Type B pancreatic cell (in vitro differentiated cells): ENCODE results near the gene ENPP7. TPM values are rescaled to one million over a fixed set of nuclear protein-coding genes. Genes with fewer than 3 reads are reported as not detected.

Source experiments
- DNase-seq: peaks from one replicate; pipeline ENCODE4 v3.0.0; 2021; ENCODE audit warnings: mixed read lengths; ENCODE audit not compliant: unreplicated experiment; ENCODE audit errors: extremely low spot score
- H3K27ac Mint-ChIP-seq: 2 replicates; pipeline ENCODE4 v1.8.0; 2021; ENCODE audit warnings: mild to moderate bottlenecking, mixed read lengths
- H3K27me3 Mint-ChIP-seq: 2 replicates; pipeline ENCODE4 v1.8.0; 2021; ENCODE audit warnings: mixed read lengths
- H3K36me3 Mint-ChIP-seq: 2 replicates; pipeline ENCODE4 v1.8.0; 2021; ENCODE audit warnings: mixed read lengths
- H3K4me1 Mint-ChIP-seq: one replicate; pipeline ENCODE4 v1.8.0; 2021; ENCODE audit warnings: mixed read lengths; ENCODE audit not compliant: unreplicated experiment
- H3K4me3 Mint-ChIP-seq: 2 replicates; pipeline ENCODE4 v1.8.0; 2021; ENCODE audit warnings: mild to moderate bottlenecking, mixed read lengths
- H3K9me3 Mint-ChIP-seq: 2 replicates; pipeline ENCODE4 v1.8.0; 2021; ENCODE audit warnings: mixed read lengths
- total RNA-seq: library from RNA; stranded (reverse); gene quantifications from 2 replicates; pipeline ENCODE4 v1.2.1, GENCODE V29; 2021; ENCODE audit warnings: low replicate concordance
- TF ChIP-seq, protein P1 (sequence below): fragments of 200-600 bp; sonication (generic); conservative IDR thresholded peaks from 2 replicates; pipeline ENCODE4 v1.5.0; 2021; ENCODE audit warnings: antibody characterized with exemption, mild to moderate bottlenecking

ENPP7 gene
- total RNA-seq, 1 donor from 2014 or later = 5.3 TPM

DNA sequence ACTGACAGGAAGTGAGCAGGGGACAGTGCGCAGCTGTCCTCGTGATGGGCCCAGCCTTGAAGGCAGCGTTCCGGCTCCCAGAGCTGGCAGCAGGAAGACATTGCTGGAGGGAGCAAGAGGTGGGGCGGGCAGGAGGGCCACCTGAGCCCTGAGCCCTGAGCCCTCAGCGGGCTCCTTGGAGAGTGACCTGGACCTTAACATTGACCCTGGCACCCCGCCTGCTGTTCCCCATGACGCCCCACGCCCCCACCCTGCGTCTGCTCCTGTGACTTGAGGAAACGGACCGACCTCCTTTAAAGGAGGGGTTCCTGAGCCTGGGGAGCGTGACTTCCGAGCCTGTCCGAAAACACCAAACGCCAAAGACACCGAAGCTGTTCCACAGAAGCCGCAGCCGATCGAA is 25.1 kb upstream of the ENPP7 start:
- Mint-ChIP-seq H3K9me3 (no peaks in the 10 kb centered on the region), H3K27me3 (peaks cover 3% of the 10 kb centered on the region), H3K36me3 (no peaks in the 10 kb centered on the region), H3K27ac (no peak overlapping the region), H3K4me1 (no peaks in the 10 kb centered on the region), H3K4me3 (no peak overlapping the region)
- TF ChIP-seq, protein P1, sequence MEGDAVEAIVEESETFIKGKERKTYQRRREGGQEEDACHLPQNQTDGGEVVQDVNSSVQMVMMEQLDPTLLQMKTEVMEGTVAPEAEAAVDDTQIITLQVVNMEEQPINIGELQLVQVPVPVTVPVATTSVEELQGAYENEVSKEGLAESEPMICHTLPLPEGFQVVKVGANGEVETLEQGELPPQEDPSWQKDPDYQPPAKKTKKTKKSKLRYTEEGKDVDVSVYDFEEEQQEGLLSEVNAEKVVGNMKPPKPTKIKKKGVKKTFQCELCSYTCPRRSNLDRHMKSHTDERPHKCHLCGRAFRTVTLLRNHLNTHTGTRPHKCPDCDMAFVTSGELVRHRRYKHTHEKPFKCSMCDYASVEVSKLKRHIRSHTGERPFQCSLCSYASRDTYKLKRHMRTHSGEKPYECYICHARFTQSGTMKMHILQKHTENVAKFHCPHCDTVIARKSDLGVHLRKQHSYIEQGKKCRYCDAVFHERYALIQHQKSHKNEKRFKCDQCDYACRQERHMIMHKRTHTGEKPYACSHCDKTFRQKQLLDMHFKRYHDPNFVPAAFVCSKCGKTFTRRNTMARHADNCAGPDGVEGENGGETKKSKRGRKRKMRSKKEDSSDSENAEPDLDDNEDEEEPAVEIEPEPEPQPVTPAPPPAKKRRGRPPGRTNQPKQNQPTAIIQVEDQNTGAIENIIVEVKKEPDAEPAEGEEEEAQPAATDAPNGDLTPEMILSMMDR = no peak
- DNase-seq = no peak

DNA sequence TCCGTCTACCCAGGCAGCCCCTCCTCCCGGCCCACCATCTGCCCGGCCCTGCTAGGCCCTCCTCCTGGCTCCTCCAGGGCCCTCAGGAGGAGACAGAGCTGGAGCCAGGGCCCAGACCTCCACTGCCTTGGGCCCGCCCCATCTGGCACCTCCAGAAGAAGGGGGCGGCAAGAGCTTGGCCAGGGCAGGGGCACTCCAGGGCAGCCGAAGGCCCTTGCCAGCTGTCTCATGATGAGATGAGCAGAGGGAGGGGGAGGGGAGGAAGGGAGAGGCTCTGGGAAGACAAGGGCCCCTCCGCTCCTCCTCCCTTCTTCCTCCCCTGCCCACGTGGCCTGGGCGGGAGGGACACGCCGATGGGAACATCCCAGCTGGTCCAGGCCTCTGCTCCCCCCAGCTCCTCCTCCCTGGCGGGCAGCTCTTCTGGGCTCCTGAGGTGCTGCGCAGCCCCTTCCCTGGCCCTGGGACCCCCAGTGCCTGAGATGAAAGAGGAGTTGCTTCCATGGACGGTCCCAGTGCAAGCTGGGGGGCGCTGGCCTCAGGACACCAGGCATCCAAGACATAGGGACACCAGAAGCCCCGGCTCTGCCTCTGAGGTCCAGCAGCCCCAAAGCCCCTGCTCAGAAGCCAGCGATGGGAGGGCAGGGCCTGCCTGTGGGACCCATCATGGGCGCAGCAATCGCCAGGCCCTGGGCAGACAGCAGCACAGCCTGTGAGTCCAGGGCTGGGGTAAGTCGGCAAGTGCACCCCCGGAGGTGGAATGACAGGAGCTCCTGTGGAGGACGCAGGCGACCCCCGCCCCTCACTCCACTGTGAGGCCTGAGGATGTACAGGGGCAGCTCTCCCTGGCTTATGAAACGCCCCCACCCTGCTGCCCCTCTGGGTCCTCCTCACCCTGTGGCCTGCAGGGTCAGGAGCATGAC is 23.6 kb upstream of the ENPP7 start:
- Mint-ChIP-seq H3K4me3 (no peak overlapping the region), H3K36me3 (no peaks in the 10 kb centered on the region), H3K27me3 (peaks cover 6% of the 10 kb centered on the region), H3K27ac (no peak overlapping the region), H3K9me3 (no peaks in the 10 kb centered on the region), H3K4me1 (no peaks in the 10 kb centered on the region)
- no peak for DNase-seq
- TF ChIP-seq, protein P1 = no peak

DNA sequence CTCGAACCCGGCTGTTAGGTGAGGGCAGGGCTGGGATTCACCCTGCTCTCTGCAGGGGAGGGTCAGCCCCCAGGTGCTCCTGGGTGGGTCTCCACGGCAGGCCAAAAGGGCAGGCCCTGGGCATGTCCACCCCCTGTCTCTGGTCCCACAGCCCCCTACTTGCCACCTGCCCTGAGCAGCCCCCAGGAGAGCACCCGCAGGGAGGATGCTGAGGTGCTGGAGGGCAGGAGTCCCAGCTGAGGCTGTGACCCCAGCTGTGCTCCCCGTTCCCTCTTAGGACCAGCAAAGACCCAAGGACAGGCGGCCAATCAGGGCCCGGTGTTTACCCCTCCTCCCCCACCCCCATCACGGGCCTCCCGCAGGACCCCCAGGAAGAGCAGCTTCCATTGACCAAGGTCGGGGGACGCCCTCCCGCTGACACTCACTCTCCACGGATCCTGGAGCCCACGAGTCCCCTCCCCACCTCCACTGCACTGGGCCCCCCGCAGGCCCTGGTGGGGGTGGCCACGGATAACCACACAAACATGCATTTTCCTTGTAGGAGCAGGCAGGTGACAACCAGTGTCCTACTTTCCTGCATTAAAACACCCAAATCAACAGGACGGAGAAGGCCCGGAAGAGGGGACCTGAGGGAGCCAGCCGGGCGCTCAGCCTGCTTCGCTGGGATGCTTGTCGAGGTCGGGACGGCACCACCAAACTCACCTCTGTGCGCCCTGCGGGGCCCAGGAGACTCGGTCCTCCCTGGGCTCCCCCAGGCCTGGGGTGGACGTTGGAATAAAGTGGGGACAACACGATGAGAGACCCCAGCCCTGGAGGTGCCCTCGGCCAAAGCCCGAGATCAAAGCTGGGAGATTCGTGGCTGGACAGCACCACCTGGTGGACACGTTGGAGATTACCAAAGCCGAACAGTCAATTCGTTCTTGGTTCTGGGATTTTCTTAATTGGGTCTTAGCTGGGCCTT is 22.5 kb upstream of the ENPP7 start:
- Mint-ChIP-seq H3K27ac (no peak overlapping the region), H3K36me3 (no peaks in the 10 kb centered on the region), H3K27me3 (peaks cover 6% of the 10 kb centered on the region), H3K4me3 (no peak overlapping the region), H3K9me3 (no peaks in the 10 kb centered on the region), H3K4me1 (no peaks in the 10 kb centered on the region)
- TF ChIP-seq, protein P1 = peak; percentile 94
- DNase-seq = no peak

DNA sequence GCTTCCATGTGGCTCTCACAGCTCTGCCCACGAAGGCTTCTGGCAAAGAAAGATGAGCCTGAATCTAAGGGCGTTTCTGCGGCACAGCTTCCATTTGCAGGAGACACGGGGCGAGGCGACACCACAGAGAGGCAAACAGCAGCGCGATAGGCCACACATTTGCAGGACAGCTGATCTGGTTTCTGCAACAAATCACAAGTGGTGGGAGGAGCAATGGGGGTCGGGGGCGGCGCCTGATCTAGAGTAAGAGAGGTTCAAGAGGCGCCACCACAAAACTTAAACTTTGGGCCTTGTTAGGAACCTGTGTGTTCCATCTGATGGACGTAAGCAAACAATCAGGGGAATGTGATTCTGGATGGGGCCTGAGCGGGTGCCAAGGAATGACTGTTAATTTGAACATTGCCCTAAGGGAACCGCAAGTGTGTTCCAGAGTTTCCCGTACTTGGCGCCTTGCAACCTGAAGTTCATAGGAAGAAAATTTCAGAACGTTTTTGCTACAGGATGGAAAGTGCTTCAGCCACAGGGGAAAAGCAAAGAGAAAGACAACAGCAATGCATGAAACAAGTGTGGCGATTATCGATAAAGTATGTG is 18.9 kb upstream of the ENPP7 start:
- H3K36me3 Mint-ChIP-seq = no peaks in the 10 kb centered on the region
- H3K9me3 Mint-ChIP-seq = no peaks in the 10 kb centered on the region
- H3K4me1 Mint-ChIP-seq = peaks cover 4% of the 10 kb centered on the region
- DNase-seq = no peak
- H3K27ac Mint-ChIP-seq = no peak overlapping the region
- H3K4me3 Mint-ChIP-seq = no peak overlapping the region
- peaks cover 6% of the 10 kb centered on the region for H3K27me3 Mint-ChIP-seq
- TF ChIP-seq, protein P1 = no peak

DNA sequence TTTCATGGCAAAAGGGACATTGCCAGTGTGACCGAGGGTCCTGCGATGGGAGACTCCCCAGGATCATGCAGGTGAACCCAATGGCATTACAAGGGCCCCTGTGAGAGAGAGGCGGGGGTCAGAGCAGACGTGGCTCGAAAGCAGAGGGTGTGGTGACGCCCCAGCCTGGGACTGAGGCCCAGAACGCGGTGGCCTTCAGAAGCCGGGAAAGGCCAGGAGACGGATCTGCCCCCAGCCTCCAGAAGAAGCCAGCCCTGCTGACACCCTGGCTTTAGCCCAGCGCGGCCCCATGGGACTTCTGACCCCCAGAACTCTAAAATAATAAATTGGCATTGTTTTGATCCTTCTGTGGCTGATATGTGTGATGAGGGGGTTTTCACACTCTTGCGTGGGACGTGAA is 17.4 kb upstream of the ENPP7 start:
- DNase-seq = no peak
- Mint-ChIP-seq H3K9me3 (no peaks in the 10 kb centered on the region), H3K27me3 (peaks cover 6% of the 10 kb centered on the region), H3K36me3 (no peaks in the 10 kb centered on the region), H3K27ac (no peak overlapping the region), H3K4me3 (no peak overlapping the region), H3K4me1 (peaks cover 4% of the 10 kb centered on the region)
- TF ChIP-seq, protein P1 = no peak
